ENCODE data around the gene PGRMC2.
"Not testable (repeated sequence)": the region's sequence is repeated elsewhere in the genome, so short reads cannot be mapped to it uniquely, and the experiment has no call there.

The PGRMC2 gene

DNA sequence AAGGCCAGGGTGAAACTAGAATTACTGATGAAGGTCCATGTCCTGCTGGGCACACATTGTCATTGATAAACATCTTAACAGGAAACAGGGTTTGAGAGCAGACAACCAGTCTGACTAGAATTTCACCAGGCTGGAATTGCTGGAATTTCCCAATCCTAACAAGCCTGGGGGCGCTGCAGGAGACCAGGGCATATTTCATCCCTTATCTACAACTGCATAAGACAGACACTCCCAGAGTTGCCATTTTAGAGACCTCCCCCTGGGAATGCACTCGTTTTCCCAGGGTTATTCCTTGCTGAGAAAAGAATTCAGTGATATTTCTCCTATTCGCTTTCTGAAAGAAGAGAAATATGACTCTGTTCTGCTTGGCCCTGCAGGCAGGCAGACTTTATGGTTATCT is 22.1 kb downstream of the PGRMC2 start:
- DNase-seq, result not testable (repeated sequence)

- not testable (repeated sequence) for DNase-seq
Measured at GRCh38 chr4:128259889-128260288, 27.7 kb downstream of the PGRMC2 start.

- not testable (repeated sequence) for DNase-seq
Measured at GRCh38 chr4:128258166-128258565, 29.4 kb downstream of the PGRMC2 start.

DNA sequence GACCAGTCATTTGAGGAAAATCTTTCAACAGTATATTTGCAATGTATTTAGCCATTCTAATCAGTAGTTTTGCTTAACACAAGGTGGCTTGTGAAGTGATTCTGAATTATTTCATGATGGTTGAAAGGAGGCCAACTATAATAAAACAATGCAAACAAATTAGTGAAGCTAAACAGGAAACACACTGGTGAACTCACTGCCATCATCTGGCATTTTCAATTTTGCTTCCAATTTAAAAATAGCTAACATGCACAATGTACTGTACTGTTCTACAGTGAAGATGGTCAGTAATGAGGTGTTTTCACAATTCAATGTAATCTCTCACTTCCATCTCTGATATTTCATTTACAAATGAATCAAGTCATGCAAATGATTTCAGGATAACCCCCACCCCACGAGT is 31.1 kb downstream of the PGRMC2 start:
- no peak for DNase-seq

DNA sequence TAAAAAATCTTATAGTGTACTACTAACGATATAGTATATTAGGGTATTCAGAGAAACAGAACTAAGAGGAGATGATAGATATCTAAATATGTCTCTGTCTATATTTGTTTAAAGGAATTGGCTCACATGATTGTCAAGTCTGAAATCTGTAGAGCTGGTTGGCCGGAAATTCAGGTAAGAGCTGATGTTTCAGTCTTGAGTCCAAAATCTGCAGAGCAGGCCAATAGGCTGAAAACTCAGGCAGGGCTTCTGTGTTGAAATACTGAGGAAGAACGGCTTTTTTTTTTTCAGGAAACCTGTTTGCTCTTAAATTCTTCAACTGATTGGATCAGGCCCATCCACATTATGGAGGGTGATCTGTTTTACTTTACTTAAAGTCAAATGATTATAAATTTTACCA is 31.7 kb downstream of the PGRMC2 start:
- no peak for DNase-seq

DNA sequence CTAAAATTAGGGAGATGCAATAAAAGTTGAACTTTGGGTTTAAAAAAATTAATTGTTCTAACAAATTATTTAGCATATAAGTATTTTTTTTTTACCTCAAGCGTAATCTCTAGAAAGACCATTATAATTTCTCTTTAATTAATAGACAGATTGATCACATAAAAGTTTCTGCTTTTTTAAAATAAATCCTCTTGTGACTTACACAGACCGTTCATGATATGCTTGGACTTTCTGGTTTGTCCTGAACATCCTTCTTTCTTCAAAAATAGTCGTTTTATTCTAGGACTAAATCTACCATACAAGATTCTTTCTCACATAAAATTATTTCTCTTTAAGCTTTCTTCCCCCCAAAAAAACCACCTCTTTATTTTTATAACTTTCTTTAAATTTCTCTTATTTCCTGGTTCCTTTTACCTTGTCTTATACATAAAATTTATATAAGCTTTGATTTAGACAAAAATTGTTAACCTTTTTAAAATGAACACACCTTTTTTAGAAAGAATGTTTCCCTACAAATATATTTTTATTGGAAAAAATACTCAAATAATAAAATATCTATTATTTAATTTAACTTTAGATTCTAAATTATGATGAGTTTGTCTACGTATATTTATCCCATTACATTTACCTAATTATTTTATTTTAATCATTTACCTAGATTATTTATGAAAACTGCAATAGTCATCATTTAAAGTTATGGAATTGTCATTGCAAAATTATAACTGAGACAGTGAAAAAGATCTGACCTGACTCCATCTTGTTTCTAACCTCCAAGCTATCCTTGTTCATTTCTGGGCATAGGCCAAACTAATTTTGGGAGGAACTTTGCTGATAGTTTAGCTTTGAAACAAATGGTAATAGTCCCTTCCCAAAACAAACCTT is 37.6 kb downstream of the PGRMC2 start:
- DNase-seq, result no peak

DNA sequence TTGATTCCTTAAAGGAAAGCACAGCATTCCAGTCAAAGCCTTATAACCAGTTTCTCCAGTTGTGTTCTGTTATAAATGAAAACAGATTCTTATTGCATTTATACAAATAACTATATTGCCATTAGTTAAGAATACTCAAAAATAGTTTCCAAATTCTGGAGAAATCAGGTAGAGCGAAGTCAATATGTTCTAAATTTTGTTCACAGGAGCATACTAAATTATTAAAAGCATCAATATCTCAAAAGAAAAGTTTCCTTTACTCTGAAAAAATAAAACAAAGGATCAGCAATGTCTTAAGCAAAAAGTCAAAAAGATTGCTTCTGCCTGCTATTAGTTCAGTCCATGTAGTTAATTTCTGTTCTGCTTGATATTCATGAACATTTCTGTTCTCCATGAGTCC is 39.7 kb downstream of the PGRMC2 start:
- DNase-seq, result no peak

GRCh38 chr4:128245391-128245790 is 42.2 kb downstream of the PGRMC2 start:
- DNase-seq, result not testable (repeated sequence)

GRCh38 chr4:128244379-128244778 is 43.2 kb downstream of the PGRMC2 start:
- DNase-seq, result no peak

DNA sequence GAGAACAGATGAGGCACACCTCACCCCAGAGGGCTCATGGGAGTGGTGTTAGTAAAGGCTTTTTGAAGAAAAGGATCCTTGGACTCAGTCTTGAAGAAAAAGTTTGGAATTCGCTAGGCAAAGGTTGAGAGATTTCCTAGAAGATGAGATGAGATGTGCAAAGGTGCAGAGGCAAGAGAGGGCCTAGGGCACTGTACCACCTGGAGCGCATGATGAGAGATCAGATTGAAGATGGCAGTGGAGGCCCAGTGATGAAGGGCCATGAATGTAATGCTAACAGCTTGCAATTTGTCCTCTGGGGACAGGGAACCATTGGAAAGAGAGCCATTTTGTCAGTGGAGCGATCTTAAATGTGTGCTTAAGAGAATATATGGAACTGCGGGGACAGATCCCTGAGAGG is 45.0 kb downstream of the PGRMC2 start:
- DNase-seq, result no peak

DNA sequence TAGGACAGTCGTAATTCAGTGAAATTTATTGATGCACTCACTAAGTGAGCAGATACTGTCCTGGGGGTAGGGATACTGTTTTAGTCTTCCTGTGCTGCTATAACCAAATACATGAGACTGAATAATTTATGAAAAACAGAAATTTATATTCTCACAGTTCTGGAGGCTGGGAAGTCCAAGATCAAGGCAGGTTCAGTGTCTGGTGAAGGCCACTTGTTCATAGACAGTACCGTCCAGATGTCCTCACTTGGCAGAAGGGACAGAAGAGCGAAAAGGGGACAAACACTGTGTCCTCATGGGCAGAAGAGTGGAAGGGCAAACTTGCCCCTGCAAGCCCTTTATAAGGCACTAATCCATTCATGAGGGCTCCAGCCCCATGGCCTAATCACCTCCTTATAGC is 45.6 kb downstream of the PGRMC2 start:
- DNase-seq, result no peak

DNA sequence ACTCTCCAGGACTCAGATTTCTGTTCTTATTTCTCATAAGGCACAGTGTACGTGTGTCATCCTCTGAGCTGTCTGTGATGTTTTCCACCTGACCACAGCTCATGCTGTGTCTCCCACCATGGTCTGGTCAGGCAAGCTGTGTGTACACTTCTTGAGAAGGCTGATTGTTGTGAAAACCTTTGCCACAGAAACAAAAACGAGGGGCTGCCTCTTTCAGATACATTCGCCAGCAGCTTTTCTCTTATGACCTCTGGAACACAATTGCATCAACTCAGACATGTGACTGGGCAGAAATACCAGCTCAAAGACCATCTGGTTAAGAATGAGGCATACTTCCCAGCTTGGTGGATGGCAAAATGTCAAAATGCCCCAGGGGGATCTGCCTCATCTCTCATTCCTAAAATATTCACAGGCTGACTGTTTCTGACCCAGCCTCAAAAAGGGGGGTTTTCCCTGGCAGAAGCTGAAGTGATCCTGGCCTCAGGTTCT is 46.1 kb downstream of the PGRMC2 start:
- DNase-seq, result no peak

DNA sequence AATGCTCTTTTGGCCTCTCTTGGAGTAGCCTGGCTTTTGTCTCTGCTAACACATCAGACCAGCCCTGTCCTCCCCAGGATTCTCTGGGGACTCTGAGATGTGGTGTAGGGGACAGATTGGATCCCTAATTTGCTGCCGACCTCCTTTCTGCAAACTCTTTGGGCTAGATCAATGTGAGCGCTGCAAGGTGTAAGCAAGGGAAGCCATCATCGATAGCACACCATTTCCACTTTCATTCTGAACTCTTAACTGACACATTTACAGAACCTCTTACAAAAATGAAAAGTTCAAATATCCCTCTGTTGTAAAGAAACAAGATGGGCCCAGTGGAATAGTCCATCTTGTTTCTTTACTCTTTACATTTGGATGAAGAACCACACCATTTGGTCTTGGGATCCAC is 46.6 kb downstream of the PGRMC2 start:
- no peak for DNase-seq

- no peak for DNase-seq
Measured at GRCh38 chr4:128234836-128235235, 52.8 kb downstream of the PGRMC2 start.

- no peak for DNase-seq
Measured at GRCh38 chr4:128232719-128233118, 54.9 kb downstream of the PGRMC2 start.

DNA sequence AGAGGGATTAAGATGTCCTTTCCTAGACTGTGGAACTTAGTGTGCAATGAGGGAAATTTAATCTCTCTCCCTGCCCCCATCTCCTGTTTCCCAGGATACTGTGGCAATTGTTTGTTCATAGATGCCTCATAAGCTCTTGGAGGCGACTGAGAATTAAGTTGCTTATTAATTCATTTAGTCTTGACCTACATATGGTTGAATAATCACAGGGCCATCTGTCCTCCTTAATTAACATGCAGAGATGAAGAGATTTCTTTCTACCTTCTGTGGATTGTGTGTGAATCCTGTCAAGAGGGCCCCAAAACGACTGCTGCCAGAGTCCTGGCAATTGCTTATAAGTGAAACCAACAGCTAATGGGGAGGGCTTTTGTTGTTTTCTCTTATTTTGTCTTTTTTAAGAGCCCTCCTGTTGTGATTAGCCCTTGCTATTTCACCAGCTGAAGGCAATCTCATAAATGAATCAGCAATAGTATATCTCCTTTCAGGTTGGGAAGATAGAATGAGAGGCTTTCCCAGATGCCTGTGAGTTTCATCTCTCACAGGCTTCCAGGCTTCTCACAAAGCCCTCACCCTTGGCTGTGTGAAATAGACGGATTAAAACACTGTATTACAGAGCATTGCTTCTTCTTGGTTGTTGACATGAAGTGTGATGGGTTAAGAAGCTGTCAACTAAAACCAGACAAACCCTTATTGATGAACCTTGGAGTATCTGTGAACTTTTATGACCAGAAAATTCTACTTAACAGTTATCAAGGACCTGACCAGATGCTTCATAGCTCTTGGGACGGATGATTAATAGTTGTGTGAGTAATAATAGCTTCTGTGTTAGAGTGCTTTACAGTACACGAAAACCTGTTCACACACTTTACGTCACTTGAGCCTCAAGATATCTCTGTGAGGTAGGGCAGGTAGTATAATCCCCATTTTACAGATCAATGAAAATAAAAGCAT is 58.5 kb downstream of the PGRMC2 start:
- DNase-seq, result no peak

GRCh38 chr4:128227991-128228571 is 59.5 kb downstream of the PGRMC2 start:
- DNase-seq, result no peak

- no peak for DNase-seq
Measured at GRCh38 chr4:128225148-128225547, 62.5 kb downstream of the PGRMC2 start.

GRCh38 chr4:128221586-128221985 is 66.0 kb downstream of the PGRMC2 start:
- DNase-seq, result no peak

DNA sequence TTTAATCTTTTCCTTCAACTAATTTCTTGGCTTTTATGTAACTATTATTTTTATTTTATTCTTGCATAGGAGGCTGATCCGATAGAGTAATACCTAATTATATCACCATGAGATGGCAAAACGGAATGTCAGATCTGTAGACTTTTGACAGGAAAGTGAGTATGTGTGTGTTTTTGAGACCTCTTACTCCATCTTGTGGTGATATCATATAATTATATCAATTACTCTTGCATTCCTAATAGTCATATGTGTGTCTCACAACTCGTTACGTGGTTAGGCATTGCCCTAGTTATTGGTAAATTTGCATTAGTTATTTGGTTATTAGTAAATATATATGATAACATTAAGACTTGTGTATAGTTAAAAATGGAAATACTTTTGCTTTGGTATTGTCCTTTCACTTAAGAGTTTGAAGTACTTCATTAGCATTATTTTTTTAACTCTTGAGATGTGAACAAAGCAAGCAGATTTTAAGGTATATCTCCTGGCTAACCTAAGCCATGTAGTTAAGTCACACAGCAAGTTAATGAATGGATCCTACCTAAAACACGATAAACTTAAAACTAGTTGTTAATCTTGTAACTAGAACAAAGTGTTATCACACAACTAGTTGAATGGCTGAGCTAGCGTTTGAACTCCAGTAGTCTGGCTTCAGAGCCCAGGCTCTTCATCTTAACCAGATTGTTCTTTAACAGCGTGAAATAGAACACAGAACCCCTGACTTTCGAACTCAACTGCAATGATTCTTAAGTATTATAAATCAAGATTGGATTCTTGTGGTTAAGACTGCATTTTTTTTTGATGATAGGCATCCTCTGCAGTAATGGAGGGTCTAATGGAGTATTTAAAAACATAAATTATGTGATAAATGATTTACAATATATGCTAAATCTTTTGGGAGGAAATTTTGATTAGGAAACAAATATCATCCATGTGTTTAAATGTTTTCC is 67.1 kb downstream of the PGRMC2 start:
- peak; percentile 7 for DNase-seq

Data from activated CD4-positive, alpha-beta T cell treated with anti-CD3 and anti-CD28 coated beads, Interleukin-2, Interleukin-6, amounts not matched to agents 100 ng/mL and 50 ng/mL, durations not matched to agents 16 hours and 8 hours (primary cell).